Measurements from ENCODE around the gene SPATA6.
"Not testable (repeated sequence)": the region's sequence is repeated elsewhere in the genome, so short reads cannot be mapped to it uniquely, and the experiment has no call there.

The SPATA6 gene

DNA sequence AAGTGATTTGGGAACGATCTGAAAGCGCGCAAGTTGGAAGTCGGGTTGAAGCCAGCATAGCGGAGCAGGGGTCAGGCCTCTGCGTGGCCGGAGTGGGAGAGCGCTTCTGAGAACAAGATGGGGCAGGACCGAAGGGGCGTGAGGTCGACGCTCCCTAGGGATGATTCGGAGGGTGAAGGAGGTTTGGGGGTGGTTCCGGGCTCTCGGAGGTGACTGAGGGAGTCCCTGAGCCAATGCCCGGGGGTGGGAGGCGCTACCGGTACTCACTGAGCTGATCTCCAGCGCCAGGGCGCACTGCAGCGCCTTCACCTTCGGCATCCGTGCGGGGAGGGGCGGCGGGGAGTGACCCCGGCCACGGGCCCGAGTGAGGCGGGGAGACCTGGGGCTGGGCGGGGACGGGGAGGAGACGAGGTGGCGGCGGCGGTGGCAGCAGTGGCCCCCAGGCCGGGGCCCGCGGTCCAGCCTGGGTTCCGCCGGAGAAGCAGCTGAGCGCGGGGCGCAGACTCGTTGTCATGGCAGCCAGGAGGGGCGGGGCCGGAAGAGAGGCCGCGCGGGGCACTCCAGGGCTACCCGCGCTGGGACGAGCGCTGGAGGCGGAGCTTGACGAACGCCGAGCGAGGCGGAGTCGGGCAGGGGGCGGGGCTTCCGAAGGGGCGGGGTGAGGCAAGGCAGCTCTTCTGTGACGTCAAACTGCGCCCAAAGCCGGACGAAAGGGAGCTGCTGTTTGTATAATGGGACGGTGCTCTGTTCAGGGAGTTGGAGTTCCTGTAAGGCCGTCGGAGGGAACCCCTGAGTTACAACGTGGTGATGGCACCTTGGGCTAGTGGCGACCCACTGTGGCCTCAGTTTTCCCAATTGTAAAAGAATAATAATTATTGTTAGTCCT, at the start of gene SPATA6:
SPATA6 (minus strand) TSS at position 514 of the 886 bp plus-strand sequence; CDS start at position 318, 196 bp downstream.
- peak; percentile 94 for DNase-seq

DNA sequence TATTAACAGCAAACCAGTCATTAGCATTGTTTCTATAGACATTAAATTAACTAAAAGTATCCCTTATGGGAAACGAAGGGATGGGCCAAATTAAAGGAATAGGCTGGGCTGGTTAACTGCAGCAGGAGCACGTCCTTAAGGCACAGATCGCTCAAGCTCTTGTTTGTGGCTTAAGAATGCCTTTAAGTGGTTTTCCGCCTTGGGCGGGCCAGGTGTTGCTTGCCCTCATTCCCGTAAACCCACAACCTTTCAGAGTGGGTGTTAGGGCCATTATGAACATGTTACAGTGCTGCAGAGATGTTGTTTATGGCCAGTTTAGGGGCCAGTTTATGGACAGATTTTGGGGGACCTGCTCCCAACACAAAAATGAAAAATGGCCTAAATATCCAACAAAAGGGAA, 47.9 kb upstream of the SPATA6 start:
- DNase-seq = not testable (repeated sequence)

DNA sequence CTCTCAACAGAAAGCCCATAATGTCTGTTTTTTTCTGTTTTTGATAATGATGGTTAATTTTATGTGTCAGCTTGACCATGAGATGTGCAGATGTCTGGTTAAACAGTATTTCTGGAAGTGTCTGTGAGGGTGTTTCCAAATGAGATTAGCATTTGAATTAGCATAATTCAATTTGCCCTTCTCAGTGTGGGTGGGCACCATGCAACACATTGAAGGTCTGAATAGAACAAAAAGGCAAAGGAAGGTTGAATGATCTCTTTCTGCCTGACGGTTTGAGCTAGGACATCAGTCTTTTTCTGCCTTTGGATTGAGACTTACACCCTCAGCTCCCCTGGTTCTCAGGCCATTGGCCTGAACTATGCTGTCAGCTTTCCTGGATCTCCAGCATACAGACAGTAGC, 34.9 kb upstream of the SPATA6 start:
- no peak for DNase-seq

DNA sequence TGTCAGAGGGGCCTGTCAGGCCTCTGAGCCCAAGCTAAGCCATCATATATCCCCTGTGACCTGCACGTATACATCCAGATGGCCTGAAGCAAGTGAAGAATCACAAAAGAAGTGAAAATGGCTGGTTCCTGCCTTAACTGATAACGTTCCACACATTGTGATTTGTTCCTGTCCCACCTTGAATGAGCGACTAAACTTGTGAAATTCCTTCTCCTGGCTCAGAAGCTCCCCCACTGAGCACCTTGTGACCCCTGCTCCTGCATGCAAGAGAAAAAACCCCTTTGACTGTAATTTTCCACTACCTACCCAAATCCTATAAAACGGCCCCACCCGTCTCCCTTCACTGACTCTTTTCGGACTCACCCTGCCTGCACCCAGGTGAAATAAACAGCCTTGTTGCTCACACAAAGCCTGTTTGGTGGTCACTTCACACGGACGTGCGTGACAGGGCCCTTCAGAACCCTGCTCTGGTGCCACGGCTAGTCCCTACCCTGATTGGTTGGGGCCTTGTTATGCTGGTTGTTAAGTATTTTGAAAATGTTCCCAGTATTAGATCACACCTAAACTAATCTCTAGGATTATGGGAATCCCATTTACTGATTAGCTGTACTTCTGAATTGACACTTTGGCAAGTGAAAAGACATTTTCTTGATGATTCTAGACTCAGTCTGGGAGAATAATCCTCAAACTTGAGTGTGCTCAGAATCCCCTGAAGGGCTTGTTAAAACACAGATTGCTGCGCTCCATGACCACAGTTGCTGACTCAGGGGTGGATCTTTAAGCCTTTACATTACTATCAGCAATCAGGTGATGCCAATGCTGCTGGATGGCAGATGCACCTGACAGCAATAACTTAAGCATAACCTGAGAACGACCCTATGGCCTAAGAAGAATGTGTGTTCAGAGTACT, 28.8 kb upstream of the SPATA6 start:
- no peak for DNase-seq

DNA sequence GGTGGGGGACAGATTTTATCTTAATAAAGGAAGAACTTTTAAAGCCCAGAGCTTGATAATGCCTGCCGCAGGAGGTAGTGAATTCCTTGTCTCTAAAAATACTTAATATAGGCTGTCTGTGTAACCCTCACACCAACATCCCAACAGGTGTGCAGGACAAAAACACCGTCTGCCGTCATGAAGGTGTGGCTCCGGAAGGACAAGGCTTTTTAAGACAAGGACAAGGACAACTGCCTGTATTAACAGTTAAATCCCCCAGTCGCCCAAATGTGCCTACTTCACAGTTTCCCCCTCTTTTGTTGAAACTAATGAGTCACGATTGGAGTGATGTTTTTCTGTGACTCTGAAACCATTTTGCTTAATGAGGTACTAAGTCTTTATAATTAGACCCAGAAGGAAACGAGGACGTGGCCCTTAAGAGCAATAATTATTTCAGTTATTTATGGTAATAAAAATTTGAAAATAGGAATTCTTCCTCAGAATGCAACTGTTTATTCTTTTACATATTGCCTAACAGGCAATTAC, 27.3 kb upstream of the SPATA6 start:
- no peak for DNase-seq

DNA sequence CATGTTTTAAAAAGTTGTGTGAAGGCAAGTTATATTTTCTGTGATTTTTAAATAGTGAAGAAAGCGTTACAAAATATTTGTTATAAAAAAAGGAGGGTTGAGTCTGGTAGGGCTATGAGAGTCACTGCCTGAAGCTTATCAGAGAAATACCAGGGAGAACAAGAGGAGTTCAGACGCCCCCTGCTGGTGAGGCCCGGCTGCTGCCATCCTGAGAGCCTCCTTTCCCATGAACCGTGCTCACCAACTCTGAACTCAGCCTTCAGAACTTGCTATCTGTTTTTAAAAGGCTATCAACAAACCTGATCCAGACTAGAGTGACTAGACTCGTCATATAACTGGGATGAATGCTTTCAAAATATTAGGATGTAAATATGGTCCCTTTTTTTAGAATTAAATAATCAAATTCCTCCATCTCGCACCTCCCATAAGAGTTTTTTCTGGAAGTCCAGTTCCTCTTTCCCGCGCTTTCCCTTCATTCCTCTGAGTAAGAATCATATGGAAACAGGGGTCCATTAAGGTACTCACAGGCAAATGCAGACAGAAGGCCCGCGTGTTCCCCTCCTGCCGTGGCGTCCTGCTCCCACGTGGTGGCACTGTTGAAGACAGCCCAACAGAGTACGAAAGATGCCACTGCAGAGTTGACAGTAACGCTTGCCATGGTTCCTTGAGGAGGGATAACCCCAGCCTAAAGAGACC, 26.2 kb upstream of the SPATA6 start:
- peak; percentile 60 for DNase-seq

DNA sequence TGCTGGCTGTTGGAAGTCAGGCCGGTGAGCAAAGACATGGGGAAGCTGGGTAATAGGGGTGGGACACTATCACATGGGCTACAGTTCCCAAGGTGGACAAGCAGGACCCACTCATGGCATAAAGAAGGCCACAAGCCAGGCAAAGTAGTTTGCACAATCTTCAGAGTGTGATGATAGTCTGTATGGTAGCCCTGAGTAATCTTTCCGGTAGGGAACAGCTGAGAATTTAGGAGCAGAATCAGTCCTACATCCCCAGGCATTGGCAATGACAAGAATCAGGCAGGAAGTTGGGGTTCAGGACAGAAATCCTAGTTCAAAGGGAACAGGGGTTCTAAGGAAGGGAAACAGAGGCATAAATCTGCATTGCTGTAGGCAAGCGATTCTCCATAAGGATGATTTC, 23.9 kb upstream of the SPATA6 start:
- no peak for DNase-seq

DNA sequence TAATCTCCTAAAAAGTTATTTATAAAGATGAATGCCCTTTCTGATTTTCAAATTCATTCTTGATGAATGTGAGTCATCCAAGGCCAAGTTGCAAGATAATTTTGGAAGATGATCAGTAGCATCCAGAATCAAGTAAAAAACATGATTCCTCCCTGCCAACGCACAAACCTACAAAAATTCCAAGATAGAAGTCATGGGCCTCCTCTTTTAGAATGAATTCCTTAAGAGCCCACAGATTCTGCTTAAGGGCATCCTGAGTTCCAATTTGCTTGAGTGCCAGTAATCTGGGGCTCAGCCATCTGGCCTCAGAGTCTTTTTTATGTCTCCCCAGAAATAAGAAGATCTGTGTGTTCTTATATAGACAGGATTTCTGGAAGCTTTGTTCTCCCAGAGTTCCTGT, 23.2 kb upstream of the SPATA6 start:
- DNase-seq = no peak

DNA sequence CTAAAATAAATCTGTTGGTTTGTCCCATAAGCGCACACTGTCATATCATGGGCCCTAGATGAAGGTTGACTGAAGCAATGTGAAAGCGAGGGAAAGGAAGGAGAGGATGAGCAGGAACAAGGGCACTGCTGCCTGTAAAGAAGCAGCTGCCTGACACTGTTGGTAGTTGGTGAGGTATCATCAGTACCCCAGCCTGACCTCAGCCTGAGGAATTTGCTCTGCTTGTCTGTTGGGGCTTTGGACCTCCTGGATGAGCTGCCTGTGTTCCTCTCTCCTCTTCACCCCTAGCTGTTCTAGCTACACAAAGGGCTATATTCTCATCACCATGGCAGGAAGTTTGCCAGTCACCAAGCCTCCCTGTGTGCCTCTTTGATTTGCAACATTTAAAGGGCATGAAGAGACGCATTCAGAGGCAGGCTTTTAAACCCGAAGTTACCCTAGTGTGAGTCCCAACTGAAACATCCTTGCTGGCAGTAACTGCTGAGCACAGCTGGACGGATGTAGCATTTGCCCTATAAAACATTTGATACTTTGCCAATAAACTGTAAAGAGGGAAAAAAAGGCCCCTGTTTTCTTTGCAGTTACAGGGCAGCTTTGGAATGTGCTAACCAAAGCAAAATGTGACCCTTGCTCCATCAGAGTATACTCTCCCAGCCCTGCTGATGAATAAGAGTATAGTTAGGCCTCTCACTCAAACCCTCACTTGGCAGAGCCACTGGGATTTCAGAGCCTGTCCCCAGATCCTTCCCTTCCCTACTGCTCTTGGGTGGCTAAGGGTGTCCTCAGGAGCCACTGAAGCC, 22.2 kb upstream of the SPATA6 start:
- peak; percentile 67 for DNase-seq

DNA sequence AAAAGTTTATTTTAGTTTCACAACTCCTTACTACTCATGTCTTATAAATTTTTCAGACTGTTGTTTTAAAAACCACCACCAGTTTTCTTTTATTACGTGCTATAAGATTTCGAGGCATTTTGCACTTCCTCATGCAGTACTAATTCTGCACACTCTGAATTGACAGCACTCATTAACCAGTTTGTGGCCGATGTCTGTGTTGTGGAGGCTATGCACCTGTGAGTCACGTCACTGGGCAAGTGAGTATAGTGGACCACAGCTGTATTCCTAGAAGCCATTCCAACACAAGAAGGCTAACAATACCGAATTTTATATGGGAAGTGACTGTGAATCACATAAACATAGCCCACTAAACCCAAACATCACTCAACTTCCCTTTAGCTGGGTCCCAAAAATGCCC, 21.0 kb upstream of the SPATA6 start:
- no peak for DNase-seq

DNA sequence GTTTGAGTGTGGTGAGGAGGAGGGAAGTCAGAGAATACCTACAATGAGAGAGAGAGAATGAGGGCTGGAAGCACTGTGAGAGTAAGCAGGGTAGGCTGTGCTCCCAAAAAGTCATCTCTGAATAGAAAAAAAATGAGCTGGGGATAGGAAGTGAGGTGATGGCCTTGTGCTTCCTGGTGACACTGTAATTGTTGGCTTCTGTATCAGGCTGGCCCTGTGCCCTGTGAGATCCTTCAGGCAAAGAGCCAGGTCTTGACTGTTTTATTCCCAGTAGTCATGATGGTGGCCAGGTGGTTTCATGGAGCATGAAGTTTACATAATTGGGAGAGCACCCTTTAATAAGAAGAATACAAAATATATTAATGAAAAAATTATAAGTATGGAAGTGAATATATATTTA, 20.4 kb upstream of the SPATA6 start:
- DNase-seq = no peak

DNA sequence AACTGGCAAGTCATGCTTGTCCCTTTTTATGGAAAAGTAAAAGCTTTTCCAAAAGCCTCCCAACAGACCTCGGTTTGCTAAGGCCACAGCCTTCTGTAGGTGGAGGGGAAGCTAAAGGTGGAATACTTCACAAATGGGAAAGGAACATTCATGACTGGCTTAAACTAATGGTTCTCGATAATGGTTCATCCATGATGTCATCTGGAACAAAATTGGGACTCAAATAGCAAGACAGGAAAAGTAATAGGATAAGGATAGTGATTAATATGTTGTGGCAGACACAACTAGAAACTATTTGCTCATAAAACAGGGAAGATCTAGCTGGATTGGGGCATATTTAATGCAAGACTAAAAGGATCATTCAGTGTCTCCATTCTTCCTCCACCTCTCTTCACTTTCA, 16.7 kb upstream of the SPATA6 start:
- DNase-seq = no peak

DNA sequence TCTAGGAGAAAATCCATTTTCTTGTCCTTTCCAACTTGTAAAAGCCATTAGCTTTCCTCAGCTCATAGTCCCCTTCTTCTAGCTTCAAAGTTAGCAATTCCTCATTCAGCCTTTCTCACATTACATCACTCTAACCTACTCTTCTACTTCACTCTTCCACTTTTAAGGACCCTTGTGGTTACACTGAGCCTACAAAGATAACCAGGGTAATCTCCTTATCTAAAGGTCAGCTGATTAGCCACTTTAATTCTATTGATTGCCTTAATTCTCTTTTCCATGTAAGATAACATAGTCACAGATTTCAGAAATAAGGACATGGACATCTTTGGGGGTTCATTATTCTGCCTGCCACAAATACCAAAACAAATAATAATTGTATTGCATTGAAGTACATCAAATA, 8.5 kb upstream of the SPATA6 start:
- no peak for DNase-seq

DNA sequence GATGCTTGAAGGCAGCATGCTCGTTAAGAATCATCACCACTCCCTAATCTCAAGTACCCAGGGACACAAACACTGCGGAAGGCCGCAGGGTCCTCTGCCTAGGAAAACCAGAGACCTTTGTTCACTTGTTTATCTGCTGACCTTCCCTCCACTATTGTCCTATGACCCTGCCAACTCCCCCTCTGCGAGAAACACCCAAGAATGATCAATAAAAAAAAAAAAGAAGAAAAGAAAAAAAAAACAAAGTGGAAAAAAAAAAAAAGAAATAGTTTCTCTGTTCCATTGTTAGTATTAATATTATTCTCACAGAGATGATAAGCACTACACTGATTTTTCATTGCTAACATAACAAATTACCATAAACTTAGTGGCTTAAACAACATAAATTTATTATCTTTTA, 8.0 kb upstream of the SPATA6 start:
- DNase-seq = not testable (repeated sequence)

DNA sequence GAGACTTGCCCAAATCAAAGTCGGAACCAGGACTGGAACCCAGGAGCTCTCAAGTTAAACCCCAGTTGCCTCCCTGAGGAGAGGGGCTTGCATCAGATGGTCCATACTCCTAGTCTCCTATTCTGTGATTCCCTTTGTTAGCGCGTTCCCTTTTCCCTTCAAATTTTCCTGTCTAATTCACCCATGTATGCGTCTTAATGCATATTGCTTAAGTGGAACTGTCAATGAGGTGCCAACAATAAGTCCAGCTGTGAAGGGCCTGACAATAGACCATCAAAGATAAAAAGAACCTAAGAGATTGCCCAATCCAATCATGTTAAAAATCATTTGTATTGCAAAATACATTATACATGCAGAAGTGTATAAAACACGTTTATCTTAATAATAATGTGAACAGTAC, 634 bp upstream of the SPATA6 start:
- DNase-seq = no peak

DNA sequence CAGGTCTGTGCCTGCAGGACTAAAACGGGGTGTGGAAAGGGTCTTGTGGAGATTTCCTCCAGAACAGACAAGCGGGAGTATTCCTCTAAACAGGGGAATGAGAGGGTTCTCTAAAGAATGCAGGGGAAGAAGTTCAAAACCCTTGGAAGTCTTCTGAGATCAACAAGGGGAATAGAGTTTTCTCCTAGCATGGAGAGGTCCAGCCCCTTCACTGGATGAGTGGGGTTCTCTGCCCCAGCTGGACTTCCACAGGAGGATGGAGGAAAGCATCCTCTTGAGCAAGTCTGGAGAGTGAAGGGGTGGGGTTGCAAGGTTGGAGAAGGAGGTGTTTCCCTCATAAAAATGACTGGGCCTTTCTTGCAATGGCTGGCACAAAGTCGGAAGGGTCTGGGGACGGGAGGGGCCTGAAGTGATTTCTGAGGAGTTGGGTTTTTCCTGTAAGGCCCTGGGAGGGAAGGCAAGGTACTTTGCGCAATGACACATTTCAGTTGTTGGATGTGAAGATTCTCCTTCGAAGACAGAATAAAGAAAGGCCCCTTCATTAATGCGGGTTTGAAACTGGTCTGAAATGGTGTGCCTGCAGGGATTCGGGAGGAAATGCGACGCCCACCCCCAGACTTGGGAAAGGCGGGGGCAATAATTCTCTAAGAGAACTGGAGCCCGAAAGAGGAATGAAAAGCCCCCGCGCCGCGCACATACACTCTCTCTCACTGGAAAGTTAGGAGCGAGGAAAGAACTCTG, 884 bp downstream of the SPATA6 start:
- DNase-seq = no peak

DNA sequence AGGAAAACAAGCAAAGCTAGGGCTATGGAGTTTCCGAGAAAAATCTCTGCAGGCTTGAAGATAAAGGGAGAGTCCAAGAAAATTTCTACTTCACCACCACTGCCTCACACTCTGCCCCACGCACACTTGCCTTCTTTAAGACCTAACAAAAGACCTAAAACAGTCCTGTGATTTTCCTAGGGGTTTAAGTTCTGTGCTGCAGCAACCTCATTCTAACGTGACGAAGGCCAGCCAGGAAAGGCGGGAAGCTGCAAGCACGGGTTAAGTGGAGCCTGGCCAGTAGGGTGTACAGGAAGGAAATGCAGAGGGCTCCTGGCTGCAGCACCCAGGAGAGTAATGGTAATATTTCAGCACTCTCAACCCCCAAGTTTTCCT, 1.5 kb downstream of the SPATA6 start:
- no peak for DNase-seq

DNA sequence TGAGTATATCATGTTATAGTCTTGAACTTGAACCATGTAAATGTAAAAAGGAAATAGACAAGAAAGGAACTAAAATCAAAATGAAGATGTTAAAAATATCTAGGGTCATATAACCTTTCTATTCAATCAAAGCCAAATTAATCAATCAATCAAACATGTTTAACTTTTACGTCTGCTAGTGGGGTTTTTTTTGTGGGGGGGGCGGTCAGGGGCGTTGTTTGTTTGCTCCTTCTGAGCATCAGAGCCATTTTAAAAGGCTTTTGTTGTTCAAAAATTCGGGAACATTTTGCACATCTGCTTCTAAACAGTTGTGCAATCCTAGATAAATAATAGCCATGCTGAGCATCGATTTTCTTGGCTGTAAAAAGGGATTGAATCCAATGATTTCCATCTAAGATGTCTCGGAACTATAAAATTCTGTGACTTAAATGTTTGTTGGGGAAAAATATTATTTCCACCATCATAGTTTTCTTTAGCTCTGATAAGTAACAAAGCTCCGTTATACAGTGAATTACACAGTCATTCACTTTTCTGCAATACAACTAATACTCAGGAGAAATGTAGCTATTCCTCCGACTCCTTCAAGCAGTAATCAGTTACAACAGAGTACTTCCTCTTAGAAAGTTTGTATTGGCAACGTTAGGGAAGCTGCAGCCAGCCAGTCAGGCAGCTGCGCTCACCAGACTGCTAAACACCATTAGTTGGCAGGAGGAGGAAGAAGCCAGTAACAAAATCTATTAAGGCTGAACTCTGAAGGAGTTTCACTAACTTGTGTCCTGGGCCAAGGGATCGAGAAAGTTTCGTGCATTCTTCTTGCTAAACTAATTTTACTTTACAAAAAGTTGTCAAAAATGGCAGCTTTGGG, 2.2 kb downstream of the SPATA6 start:
- DNase-seq = no peak

DNA sequence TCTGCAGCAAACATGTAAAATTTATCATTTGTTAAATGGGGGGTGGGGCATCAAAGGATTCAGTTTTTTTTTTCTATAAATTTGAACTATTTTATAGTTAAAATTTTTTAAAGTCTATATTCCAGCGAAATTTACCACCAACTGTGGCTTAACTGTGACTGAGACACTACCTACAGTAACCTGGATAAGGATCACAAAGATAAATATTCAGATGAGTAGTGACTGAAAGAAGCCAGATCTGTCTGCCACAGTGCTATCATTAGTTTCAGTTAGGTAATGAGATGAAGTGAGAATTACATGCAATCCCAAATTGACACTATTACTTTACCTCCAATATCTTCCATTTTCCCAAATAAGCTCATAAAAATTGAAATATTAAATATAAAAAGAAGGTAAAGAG, 5.4 kb downstream of the SPATA6 start:
- no peak for DNase-seq

DNA sequence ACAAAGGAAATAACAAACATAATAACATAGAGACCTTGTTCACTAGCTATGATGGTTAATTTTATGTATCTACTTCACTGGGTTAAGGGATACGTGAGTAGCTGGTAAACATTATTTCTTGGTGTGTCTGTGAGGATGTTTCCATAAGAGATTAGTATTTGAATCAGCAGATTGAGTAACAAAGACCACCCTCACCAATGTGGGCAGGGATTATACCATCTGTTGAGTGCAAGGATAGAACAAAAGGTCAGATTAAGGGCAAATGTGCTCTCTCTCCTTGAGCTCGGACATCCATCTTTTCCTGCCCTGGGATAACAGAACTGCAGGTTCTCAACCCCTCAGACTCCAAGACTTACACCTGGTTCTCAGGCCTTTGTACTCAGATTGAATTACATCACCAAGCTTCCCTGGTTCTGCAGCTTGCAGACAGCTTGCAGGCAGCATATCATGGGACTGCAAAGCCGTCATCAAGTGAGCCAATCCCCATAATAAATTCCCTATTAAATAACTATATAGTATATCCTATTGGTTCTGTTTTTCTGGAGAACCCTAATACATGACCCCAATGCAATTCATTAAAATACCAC, 9.2 kb downstream of the SPATA6 start:
- DNase-seq = no peak

Data from T1000 (cell line).